RWPE1 (cell line): ENCODE measurements around the gene TGM5.

Source experiments
- CTCF ChIA-PET: fragments of 350-600 bp; sonication (Branson Sonifier 250); formaldehyde crosslinking; extraction: SDS; loops from one replicate; lab custom pipeline; 2021; lab: Yijun Ruan, JAX
- POLR2A ChIA-PET: fragments of 400-600 bp; formaldehyde crosslinking; extraction: SDS; loops from one replicate; lab custom pipeline; 2020; ENCODE audit warnings: antibody characterized with exemption; ENCODE audit not compliant: low non-redundant PET; lab: Yijun Ruan, JAX
- DNase-seq: peaks from one replicate; pipeline ENCODE4 v3.0.0; 2012; ENCODE audit warnings: low spot score
- H3K27ac ChIP-seq: fragments of 450-650 bp; 2 replicates; pipeline ENCODE4 v1.5.1; 2017
- TF ChIP-seq, protein P1 (sequence below): fragments of 450-650 bp; conservative IDR thresholded peaks from 2 replicates; pipeline ENCODE4 v1.5.1; 2017; ENCODE audit warnings: low read depth, mild to moderate bottlenecking

TGM5 gene

DNA sequence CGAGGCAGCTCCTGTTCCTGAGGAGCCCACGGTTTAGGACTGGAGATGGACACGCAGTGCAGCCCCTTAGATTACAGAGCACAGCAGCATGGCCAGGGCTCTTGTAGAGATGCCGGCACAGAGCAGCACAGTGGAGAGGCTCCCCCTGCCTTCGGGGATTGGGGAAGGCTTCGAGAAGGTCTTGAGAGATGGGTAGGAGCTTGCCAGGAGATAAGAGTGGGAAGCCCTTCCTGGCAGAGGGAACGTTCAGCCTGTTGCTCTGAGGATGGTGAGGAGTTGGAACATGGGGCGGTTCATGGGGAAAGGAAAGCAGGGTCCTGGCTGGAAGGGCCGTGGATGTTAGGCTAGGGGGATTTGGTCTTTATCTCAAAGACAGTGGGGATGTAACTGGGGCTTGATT is 55.9 kb downstream of the TGM5 start:
- H3K27ac ChIP-seq = no peak overlapping the region
- POLR2A ChIA-PET = no interaction called here
- TF ChIP-seq, protein P1, sequence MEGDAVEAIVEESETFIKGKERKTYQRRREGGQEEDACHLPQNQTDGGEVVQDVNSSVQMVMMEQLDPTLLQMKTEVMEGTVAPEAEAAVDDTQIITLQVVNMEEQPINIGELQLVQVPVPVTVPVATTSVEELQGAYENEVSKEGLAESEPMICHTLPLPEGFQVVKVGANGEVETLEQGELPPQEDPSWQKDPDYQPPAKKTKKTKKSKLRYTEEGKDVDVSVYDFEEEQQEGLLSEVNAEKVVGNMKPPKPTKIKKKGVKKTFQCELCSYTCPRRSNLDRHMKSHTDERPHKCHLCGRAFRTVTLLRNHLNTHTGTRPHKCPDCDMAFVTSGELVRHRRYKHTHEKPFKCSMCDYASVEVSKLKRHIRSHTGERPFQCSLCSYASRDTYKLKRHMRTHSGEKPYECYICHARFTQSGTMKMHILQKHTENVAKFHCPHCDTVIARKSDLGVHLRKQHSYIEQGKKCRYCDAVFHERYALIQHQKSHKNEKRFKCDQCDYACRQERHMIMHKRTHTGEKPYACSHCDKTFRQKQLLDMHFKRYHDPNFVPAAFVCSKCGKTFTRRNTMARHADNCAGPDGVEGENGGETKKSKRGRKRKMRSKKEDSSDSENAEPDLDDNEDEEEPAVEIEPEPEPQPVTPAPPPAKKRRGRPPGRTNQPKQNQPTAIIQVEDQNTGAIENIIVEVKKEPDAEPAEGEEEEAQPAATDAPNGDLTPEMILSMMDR = no peak
- no peak for DNase-seq
- CTCF ChIA-PET = interaction anchor here (0.8 kb wide), 1 partner anchor 15 kb away, joined by 3 read pairs; no protein-coding TSS in a partner anchor

DNA sequence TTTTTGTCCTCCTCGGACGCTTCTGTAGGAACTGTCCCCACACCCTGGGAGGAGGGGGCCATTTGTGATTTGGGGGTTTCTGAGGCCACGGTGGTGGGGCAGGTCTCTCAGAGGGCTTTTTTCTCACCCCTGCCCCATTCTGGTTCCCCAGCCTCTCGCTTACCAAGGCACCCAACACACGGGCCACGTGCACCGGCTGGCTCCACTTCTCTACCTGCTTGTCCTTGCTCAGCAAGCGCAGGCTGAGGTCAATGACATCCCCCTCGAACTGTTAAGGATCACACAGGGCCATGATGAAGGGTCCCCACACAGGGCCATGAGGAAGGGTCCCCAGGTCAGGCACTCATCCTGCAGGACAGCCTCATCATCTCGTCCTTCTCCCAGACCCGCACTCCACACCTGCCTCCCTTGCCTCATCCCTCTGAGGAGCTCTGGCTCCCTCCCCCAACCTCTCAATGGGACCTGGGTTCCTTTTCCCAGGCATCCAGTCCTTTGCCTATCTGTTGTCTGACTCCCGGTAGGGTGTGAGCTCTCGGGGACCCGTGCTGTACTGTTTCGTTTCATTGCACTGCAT is 56.5 kb downstream of the TGM5 start:
- POLR2A ChIA-PET = no interaction called here
- DNase-seq = no peak
- CTCF ChIA-PET = interaction anchor here (0.8 kb wide), 1 partner anchor 15 kb away, joined by 3 read pairs; no protein-coding TSS in a partner anchor
- TF ChIP-seq, protein P1 = no peak
- no peak overlapping the region for H3K27ac ChIP-seq

DNA sequence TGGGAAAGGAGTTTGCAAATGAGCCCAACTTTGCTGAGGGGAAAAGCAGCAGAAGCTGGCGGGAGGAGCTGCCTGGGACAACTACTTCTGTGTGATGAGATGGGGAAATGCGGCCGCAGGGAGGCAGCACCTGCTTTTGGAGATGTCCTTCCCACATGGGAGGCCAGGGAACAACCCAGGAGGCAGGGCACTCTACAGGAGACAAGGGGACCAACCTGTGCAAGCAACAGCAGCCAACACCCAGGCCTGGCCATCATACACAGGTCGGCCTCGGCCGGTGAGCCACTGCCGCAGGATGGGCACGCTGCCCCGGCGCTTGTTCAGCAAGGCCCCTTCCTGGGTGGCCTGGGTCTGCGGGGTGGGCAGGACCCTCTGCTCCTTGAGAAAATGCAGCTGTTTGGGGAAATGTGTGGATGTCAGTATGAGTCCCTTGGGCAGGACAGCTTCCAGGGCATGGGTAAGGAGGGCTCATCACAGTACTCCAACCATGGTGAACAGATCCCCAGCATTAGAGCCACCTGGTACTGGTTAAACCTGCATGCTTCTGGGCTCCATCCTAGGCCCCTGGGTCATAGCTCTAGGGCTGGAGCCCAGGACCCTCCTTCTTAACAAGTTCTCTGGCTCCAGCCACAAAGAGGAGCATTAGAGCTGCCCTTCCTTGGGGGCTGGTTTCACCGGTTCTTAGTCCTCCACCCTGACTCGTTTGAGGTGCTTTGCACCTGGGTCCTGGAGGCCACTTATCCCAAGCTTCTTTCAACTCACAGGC is 57.5 kb downstream of the TGM5 start:
- no peak for DNase-seq
- no peak overlapping the region for H3K27ac ChIP-seq
- TF ChIP-seq, protein P1 = no peak
- ChIA-PET POLR2A (no interaction called here), CTCF (interaction anchor here (0.7 to 2.2 kb wide), 2 partner anchors 10 to 76 kb away, joined by 6 to 8 read pairs; no protein-coding TSS in a partner anchor)

DNA sequence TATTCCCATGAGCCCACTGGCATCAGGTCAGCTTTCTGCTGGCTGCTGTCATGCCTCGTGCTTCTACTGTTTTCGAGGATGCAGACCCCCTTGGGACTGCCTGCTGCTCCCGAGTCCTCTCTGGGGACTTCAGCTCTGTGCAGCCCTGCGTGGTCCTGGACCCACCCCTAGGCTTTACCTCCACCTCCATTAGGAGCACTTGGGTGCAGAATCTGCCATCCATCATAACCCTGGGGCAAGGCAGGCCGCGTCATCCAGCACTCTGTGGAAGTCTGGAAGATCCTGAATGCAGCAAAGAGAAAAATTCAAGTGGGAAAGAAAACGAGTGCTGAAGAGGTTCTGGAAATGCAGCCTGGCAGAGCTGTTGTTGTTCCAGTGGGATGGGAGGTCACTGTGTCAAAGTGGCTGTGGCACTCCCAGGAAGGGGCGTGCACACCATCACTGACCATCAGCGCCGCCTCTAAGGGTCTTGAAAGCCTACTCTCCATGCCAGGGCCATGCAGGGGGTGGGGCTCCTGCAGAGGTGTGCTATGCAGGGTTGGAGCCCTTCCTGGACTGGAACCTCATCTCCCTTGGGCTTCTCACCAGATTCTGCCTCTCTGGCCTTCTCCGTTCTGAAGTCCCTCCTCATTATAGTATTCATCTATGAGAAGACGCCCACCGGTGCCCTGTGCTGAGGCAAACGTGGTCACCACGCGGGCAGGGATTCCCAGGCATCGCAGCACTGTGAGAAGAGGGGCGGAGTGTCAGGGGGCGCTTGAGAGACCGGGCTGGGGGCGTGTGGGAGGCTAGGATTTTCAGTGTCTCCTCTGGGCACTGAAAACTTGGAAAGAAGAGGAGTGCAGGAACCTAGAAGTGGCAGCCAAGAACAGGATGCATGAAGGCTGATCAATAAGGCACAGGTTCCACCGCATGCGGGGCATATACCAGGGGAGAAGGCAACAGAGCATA is 58.4 kb downstream of the TGM5 start:
- ChIA-PET CTCF (interaction anchor here (0.5 to 2.2 kb wide), 2 partner anchors 35 to 77 kb away, joined by 3 to 8 read pairs; no protein-coding TSS in a partner anchor), POLR2A (no interaction called here)
- no peak overlapping the region for H3K27ac ChIP-seq
- DNase-seq = no peak
- TF ChIP-seq, protein P1 = no peak

DNA sequence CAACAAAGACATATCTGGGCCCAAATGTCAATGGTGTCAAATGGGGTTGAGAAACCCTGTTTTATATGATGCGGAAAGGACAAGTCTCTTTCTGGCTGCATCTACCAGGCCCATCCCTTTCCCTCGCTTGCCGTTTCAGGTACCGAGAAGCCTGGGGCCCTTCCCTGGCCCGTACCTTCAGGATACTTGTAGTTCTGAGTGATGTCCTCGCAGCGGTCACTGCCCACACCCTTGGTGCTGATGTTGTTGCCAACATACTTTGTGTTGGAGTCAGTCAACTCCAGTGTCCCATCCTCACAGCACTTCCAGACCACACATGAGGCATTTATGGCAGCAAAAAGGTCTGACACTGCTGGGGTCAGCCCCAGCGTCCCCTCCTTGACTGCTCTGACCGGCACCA is 59.7 kb downstream of the TGM5 start:
- ChIA-PET CTCF (interaction anchor here (1.0 kb wide), 1 partner anchor 18 kb away, joined by 5 read pairs; no protein-coding TSS in a partner anchor), POLR2A (no interaction called here)
- H3K27ac ChIP-seq = no peak overlapping the region
- TF ChIP-seq, protein P1 = no peak
- DNase-seq = no peak

DNA sequence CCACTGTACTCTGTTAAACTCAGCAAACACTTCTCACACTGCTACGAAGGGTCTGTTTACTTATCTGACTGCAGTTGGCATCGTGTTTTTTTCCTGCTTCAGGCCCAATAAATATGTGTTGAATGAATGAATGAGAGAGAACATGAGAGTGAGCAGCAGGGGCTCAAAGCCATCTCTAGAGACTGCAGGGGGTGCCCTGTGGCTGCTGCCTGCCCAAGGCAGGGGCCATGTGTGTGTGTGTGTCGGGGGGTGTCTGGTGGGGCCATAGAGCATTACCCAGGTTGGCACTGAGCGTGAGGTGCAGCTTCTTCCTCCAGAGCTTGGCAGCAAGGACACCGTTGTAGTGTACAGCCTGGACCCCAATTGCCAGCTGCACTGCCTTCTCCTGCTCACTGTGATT is 60.7 kb downstream of the TGM5 start:
- POLR2A ChIA-PET = no interaction called here
- H3K27ac ChIP-seq = no peak overlapping the region
- CTCF ChIA-PET = interaction anchor here (1.0 kb wide), 1 partner anchor 19 kb away, joined by 5 read pairs; no protein-coding TSS in a partner anchor
- TF ChIP-seq, protein P1 = no peak
- no peak for DNase-seq
